IPS DF 6.9 (cell line): Measurements from ENCODE around the gene ELOB.
A peak's percentile ranks its signal among the peaks of the same experiment; 100 is the strongest.

ENCODE experiments used
- DNase-seq: peaks from one replicate; pipeline ENCODE4 v3.0.0-alpha.2; 2013; ENCODE audit warnings: low read depth, low spot score
- H3K27ac ChIP-seq: one replicate; pipeline ENCODE4 v1.5.1; 2013; ENCODE audit warnings: low read length, control low read depth
- H3K27me3 ChIP-seq: 2 replicates; pipeline ENCODE4 v1.6.1; 2013; ENCODE audit warnings: mild to moderate bottlenecking, low read length; ENCODE audit not compliant: control insufficient read depth, insufficient read depth
- H3K36me3 ChIP-seq: 2 replicates; pipeline ENCODE4 v1.6.1; 2013; ENCODE audit warnings: low read length; ENCODE audit not compliant: control insufficient read depth, insufficient read depth
- H3K4me1 ChIP-seq: 2 replicates; pipeline ENCODE4 v1.6.1; 2013; ENCODE audit warnings: low read length; ENCODE audit not compliant: control insufficient read depth, insufficient read depth
- H3K4me3 ChIP-seq: 2 replicates; pipeline ENCODE4 v1.5.1; 2013; ENCODE audit warnings: mild to moderate bottlenecking, low read length
- H3K9me3 ChIP-seq: 2 replicates; pipeline ENCODE4 v1.6.1; 2013; ENCODE audit warnings: low read length, inconsistent platforms; ENCODE audit not compliant: control insufficient read depth, insufficient read depth
- WGBS: extraction: QIAGEN DNeasy Blood & Tissue Kit; methylation state at CpG from one replicate; pipeline ENCODE4 v1.1.7; 2013; ENCODE audit warnings: mixed read lengths, missing lambda C conversion rate; ENCODE audit not compliant: insufficient read length, insufficient coverage; 5-methylcytosine and 5-hydroxymethylcytosine counted together

Gene ELOB

GRCh38 chr16:2782583-2783351 lies 5.7 kb upstream of the ELOB start:
- peaks cover 5% of the 10 kb centered on the region; the same call in 1 of the 2 replicates for H3K4me1 ChIP-seq
- no peaks in the 10 kb centered on the region for H3K27me3 ChIP-seq
- WGBS: no CpG with 5 or more reads among the region's 20 CpGs
- H3K36me3 ChIP-seq: no peaks in the 10 kb centered on the region
- no peak overlapping the region for H3K4me3 ChIP-seq
- DNase-seq: no peak
- no peak overlapping the region for H3K27ac ChIP-seq
- no peaks in the 10 kb centered on the region for H3K9me3 ChIP-seq

- Histone ChIP-seq H3K4me1 (peaks cover 5% of the 10 kb centered on the region), H3K27ac (no peak overlapping the region), H3K9me3 (no peaks in the 10 kb centered on the region), H3K36me3 (peaks cover 2% of the 10 kb centered on the region; the same call in 1 of the 2 replicates), H3K27me3 (no peaks in the 10 kb centered on the region), H3K4me3 (no peak overlapping the region)
- DNase-seq: no peak
- no CpG with 5 or more reads among the region's 17 CpGs for WGBS
Measured at GRCh38 chr16:2779978-2780898, 3.2 kb upstream of the ELOB start.

GRCh38 chr16:2779151-2779920 lies 2.3 kb upstream of the ELOB start:
- Histone ChIP-seq H3K4me3 (no peak overlapping the region), H3K27me3 (no peaks in the 10 kb centered on the region), H3K4me1 (peaks cover 5% of the 10 kb centered on the region), H3K36me3 (peaks cover 7% of the 10 kb centered on the region), H3K9me3 (no peaks in the 10 kb centered on the region), H3K27ac (no peak overlapping the region)
- WGBS: no CpG with 5 or more reads among the region's 23 CpGs
- DNase-seq: no peak

GRCh38 chr16:2778630-2778958 lies 1.5 kb upstream of the ELOB start:
- H3K27ac ChIP-seq: no peak overlapping the region
- H3K9me3 ChIP-seq: no peaks in the 10 kb centered on the region
- no peak for DNase-seq
- H3K4me1 ChIP-seq: peaks cover 5% of the 10 kb centered on the region
- no CpG with 5 or more reads among the region's 12 CpGs for WGBS
- peaks cover 10% of the 10 kb centered on the region for H3K36me3 ChIP-seq
- no peaks in the 10 kb centered on the region for H3K27me3 ChIP-seq
- no peak overlapping the region; the same call in 1 of the 2 replicates for H3K4me3 ChIP-seq

GRCh38 chr16:2777903-2778629 lies 986 bp upstream of the ELOB start:
- Histone ChIP-seq H3K4me3 (peak overlapping the region; percentile 95), H3K9me3 (no peaks in the 10 kb centered on the region), H3K27ac (no peak overlapping the region), H3K27me3 (no peaks in the 10 kb centered on the region), H3K36me3 (peaks cover 10% of the 10 kb centered on the region), H3K4me1 (peaks cover 5% of the 10 kb centered on the region)
- no CpG with 5 or more reads among the region's 27 CpGs for WGBS
- no peak for DNase-seq

- WGBS: no CpG with 5 or more reads among the region's 72 CpGs
- Histone ChIP-seq H3K9me3 (no peaks in the 10 kb centered on the region), H3K27me3 (no peaks in the 10 kb centered on the region), H3K27ac (no peak overlapping the region), H3K36me3 (peaks cover 15% of the 10 kb centered on the region), H3K4me3 (peak overlapping the region; percentile 95), H3K4me1 (peaks cover 5% of the 10 kb centered on the region)
- DNase-seq: no peak
Measured at GRCh38 chr16:2776500-2777139, 460 bp downstream of the ELOB start.

- no peak for DNase-seq
- peaks cover 22% of the 10 kb centered on the region for H3K36me3 ChIP-seq
- H3K4me3 ChIP-seq: peak overlapping the region; percentile 95; the same call in 1 of the 2 replicates
- peaks cover 5% of the 10 kb centered on the region for H3K4me1 ChIP-seq
- H3K27ac ChIP-seq: no peak overlapping the region
- no peaks in the 10 kb centered on the region for H3K27me3 ChIP-seq
- H3K9me3 ChIP-seq: no peaks in the 10 kb centered on the region
- WGBS: no CpG with 5 or more reads among the region's 11 CpGs
Measured at GRCh38 chr16:2775765-2776499, 1.1 kb downstream of the ELOB start.

- no peak for DNase-seq
- H3K4me1 ChIP-seq: peaks cover 5% of the 10 kb centered on the region
- H3K9me3 ChIP-seq: no peaks in the 10 kb centered on the region
- peaks cover 28% of the 10 kb centered on the region for H3K36me3 ChIP-seq
- H3K27me3 ChIP-seq: no peaks in the 10 kb centered on the region
- no peak overlapping the region for H3K27ac ChIP-seq
- WGBS: no CpG with 5 or more reads among the region's 7 CpGs
- no peak overlapping the region for H3K4me3 ChIP-seq
Measured at GRCh38 chr16:2775131-2775716, 1.9 kb downstream of the ELOB start.
